GM12872 (cell line): ENCODE data around the gene TYW5.

Experiments used
- CTCF ChIP-seq: IDR thresholded peaks from 3 replicates; pipeline ENCODE4 v1.5.1; 2011; ENCODE audit warnings: low read depth, mild to moderate bottlenecking, low read length, moderate library complexity; ENCODE audit not compliant: insufficient read depth

The TYW5 gene

GRCh38 chr2:199983534-199983933 is 28.2 kb upstream of the TYW5 start:
- no peak for TF ChIP-seq CTCF

GRCh38 chr2:199982126-199982843 is 27.0 kb upstream of the TYW5 start:
- no peak for TF ChIP-seq CTCF

- peak; percentile 68 for TF ChIP-seq CTCF
Observed at GRCh38 chr2:199979832-199980628, 24.7 kb upstream of the TYW5 start.

GRCh38 chr2:199979398-199979797 is 24.1 kb upstream of the TYW5 start:
- TF ChIP-seq CTCF, result no peak

- no peak for TF ChIP-seq CTCF
Observed at GRCh38 chr2:199977984-199978415, 22.7 kb upstream of the TYW5 start.

- no peak for TF ChIP-seq CTCF
Observed at GRCh38 chr2:199975273-199975895, 20.1 kb upstream of the TYW5 start.

- peak; percentile 32; the same call in 1 of the 3 replicates for TF ChIP-seq CTCF
Observed at GRCh38 chr2:199973703-199974102, 18.4 kb upstream of the TYW5 start.
